ENCODE measurements around the gene C6orf89. TPM values are rescaled to one million over a fixed set of nuclear protein-coding genes. Genes with fewer than 3 reads are reported as not detected.

C6orf89 gene
- total and polyA plus RNA-seq, 2 of the 13 experiments (the other 11 are each of a cell fraction or from before 2014, with no cell fraction given), result 22.1 to 32.2 TPM

GRCh38 chr6:36929607-36930006 is 43.9 kb downstream of the C6orf89 start:
- Histone ChIP-seq H3K79me2 (ENCODE audit: insufficient read depth, low read length) (no peaks in the 10 kb centered on the region), H3K27me3 (ENCODE audit: control insufficient read depth in 1 of 2, insufficient read depth in 2 of 2, low read length in 2 of 2) (no peaks in the 10 kb centered on the region), H3K9me3 (ENCODE audit: low read length) (no peaks in the 10 kb centered on the region), H3K4me3 (replicated peaks in 1 of 3; ENCODE audit: insufficient read depth in 1 of 3, low read depth in 2 of 3, low read length in 3 of 3) (no peak overlapping the region), H3K4me1 (ENCODE audit: insufficient read depth, low read length) (peaks cover 11% of the 10 kb centered on the region; the same call in 1 of the 2 replicates), H2AFZ (ENCODE audit: low read length) (no peak overlapping the region), H3K9ac (ENCODE audit: insufficient read depth, low read depth, low read length) (no peak overlapping the region), H4K20me1 (ENCODE audit: insufficient read depth, low read length) (no peaks in the 10 kb centered on the region), H3K27ac (ENCODE audit: extremely low read length, insufficient read depth, low read length) (no peak overlapping the region), H3K36me3 (replicated peaks in 1 of 2; ENCODE audit: control insufficient read depth in 1 of 2, insufficient read depth in 2 of 2, low read length in 2 of 2) (peaks cover 2 to 4% of the 10 kb centered on the region in 2 experiments; a peak in 3 of 5 replicates), H3K4me2 (ENCODE audit: low read depth, low read length) (no peak overlapping the region)
- no peak for TF ChIP-seq ZNF660 (CRISPR knock-in tag; IDR thresholded peaks at IDR 0.05; ENCODE audit: borderline replicate concordance, low read depth)
- TF ChIP-seq ZBTB25 (CRISPR knock-in tag; IDR thresholded peaks at IDR 0.05), result no peak
- no peak for TF ChIP-seq ZNF781 (CRISPR knock-in tag; IDR thresholded peaks at IDR 0.05; ENCODE audit: borderline replicate concordance, not compliant biosample characterization)
- no peak for TF ChIP-seq KMT2A (CRISPR knock-in tag; IDR thresholded peaks at IDR 0.05)
- no peak for TF ChIP-seq NR0B2 (CRISPR knock-in tag; IDR thresholded peaks at IDR 0.05)
- no peak for TF ChIP-seq HHEX (CRISPR knock-in tag; IDR thresholded peaks at IDR 0.05)
- no peak for TF ChIP-seq ZNF75D (CRISPR knock-in tag; IDR thresholded peaks at IDR 0.05; ENCODE audit: borderline replicate concordance)
- TF ChIP-seq ZNF580 (CRISPR knock-in tag; IDR thresholded peaks at IDR 0.05; ENCODE audit: borderline replicate concordance, low read depth), result no peak
- no peak for TF ChIP-seq NFKBIZ (CRISPR knock-in tag; IDR thresholded peaks at IDR 0.05)
- intact Hi-C loops (cut with micrococcal nuclease; ENCODE audit: unreplicated experiment) (loop anchor here (5.0 kb wide), 1 partner anchor 563 kb away; no protein-coding TSS in a partner anchor), in situ Hi-C loops (cut with HindIII; ENCODE audit: extremely low pct_ligation_motif_present, low pct_unique_long_range_greater_than_20kb) (no loop called here)
- ChIA-PET CTCF (ENCODE audit: low intra/inter-chr PET ratio, low total read pairs) (no interaction called here), POLR2A (no interaction called here)
- ATAC-seq (no peak), DNase-seq (ENCODE audit: low spot score) (no peak), FAIRE-seq (no peak)
- no TSS peak for BruUV-seq (replicated peaks)
- WGBS (ENCODE audit: low lambda C conversion rate), result 58% methylated on average over 5 of the region's 5 CpGs

Measured in HepG2 (cell line).